Hematopoietic multipotent progenitor cell treated with erythropoietin and hydrocortisone succinate and interleukin-3 and kit ligand, for 4 days (in vitro differentiated cells): ENCODE results near the gene MRPL28.
"Not testable (repeated sequence)": the region's sequence is repeated elsewhere in the genome, so short reads cannot be mapped to it uniquely, and the experiment has no call there.

Source experiments
- DNase-seq: peaks from one replicate; pipeline ENCODE4 v3.0.0-alpha.2; 2015

The MRPL28 gene

DNA sequence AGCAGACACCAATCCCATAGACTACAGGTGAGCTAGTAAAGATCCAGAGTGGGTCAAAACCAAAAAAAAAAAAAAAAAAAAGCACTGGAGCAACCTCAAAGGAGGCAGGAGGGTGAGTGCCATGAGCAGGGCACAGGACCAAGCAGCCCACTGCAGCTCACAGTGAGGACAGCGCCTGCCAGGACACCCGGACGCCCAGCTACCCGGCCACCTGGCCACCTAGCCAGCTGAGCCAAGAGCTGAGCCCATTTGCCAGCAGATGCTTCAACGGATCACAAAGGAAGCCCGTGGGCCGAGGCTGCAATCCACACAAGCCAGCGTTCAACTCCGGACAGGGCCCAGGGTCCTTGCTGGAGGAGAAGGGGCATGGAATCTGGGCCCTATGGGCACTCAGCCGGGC lies 32.9 kb downstream of the MRPL28 start:
- no peak for DNase-seq

DNA sequence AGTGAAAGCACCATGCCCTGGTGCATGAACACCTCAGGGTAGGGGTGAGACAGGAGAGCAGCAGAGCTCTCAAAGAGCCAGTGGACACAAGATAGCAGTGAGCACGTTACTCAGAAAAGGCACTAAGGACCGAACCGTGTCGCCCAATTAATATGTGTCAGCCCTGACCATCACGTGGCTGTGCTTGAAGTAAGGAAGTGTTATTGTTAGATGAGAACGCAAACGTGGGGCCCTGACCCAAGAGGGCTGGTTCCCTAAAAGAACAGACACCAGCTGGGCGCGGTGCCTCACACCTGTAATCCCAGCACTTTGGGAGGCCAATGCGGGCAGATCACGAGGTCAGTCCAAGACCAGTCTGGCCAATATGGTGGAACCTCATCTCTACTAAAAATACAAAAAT lies 34.1 kb downstream of the MRPL28 start:
- DNase-seq = no peak

DNA sequence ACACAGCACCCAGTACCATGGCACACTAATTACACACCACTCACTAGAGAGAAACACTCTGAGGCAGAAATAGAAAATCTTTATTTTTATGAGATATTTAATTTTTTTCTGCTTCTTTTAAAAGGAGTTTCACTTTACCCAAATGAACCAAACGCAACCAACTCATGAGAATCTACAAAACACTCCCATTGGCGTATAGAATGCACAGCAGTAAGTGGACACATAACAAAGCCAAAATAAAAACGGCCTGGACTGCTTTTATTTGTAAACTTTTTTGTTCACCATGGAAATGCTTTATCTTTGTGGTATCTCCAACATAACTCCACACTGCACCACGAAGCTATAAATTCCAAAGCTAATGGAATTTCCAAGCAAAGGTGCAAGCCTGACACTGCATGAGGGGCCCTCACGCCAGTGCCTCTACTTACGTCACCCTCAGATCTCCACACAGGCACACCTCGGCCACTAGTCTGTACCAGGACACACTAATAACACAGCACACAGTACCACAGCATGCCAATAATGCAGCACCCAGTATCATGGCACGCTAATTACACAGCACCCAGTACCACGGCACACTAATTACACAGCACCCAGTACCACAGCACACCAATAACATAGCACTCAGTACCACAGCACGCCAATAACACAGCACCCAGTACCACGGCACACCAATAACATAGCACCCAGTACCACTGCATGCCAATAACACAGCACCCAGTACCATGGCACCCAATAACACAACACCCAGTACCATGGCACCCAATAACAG lies 35.3 kb downstream of the MRPL28 start:
- DNase-seq = not testable (repeated sequence)

DNA sequence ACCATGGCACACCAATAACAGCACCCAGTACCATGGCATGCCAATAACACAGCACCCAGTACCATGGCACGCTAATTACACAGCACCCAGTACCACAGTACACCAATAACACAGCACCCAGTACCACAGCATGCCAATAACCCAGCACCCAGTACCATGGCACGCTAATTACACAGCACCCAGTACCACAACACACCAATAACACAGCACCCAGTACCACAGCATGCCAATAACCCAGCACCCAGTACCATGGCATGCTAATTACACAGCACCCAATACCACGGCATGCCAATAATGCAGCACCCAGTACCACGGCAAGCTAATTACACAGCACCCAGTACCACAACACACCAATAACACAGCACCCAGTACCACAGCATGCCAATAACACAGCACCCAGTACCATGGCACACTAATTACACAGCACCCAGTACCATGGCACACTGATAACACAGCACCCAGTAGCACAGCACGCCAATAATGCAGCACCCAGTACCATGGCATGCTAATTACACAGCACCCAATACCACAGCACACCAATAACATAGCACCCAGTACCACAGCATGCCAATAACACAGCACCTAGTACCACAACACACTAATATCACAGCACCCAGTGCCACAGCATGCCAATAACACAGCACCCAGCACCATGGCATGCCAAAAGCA lies 36.0 kb downstream of the MRPL28 start:
- DNase-seq = not testable (repeated sequence)

DNA sequence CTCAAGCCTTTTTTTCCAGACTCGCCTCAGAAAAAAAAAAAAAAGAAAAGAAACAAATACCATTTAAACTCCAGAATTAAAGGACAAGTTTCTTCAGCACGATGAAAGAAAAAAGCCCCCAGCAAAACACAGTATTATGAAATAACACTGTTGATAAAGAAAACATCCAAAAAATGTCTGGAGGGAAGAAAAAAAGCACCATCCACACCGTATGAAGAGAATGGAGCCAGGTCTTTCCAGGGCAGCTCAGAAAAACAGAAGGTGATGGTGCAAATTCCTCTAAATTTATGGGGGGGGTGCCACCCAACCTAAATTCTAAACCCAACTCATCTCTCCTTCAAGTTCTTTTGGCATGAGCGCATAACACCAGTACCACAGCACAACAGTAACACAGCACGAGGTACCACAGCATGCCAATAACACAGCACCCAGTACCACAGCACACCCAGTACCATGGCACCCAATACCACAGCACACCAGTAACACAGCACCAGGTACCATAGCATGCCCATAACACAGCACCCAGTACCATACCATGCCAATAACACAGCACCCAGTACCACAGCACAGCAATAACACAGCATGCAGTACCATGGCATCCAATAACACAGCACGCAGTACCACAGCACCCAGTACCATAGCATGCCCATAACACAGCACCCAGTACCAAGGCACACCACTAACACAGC lies 36.8 kb downstream of the MRPL28 start:
- no peak for DNase-seq

DNA sequence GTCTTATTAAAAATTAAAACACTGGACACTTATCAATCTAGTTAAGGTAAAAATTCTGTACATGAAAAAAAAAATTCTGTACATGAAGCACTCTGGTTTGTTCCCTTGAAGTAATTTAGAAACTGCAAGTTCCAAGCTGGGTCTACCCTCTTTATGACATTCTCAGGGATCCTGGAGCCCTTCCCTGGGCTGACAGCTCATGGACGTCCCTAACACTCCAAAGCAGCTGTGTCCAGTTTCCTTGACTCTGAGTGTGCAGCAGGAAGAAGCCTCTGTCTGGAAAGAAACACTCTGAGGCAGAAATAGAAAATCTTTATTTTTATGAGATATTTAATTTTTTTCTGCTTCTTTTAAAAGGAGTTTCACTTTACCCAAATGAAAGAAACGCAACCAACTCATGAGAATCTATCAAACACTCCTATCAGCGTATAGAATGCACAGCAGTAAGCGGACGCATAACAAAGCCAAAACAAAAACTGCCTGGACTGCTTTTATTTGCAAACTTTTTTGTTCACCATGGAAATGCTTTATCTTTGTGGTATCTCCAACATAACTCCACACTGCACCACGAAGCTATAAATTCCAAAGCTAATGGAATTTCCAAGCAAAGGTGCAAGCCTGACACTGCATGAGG lies 39.0 kb downstream of the MRPL28 start:
- not testable (repeated sequence) for DNase-seq

DNA sequence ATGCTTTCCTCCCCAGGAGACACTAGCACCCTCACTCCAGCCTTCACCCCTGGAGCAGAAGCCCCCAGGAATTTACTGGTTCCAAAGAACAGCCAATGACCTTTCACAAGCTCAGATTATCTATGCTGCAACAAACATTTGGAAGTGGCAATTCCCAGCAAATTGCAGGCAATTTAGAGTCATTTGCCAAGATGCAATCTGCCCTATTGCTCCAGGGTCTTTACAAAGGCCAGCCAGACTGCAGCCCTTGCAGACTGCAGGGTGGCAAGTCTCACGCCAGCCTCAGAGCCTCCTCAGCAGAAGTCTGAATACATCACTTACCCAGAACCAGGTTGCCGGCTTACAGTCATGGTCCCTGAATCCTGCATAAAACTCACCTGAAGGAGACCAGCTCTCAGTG lies 39.6 kb downstream of the MRPL28 start:
- DNase-seq = no peak

DNA sequence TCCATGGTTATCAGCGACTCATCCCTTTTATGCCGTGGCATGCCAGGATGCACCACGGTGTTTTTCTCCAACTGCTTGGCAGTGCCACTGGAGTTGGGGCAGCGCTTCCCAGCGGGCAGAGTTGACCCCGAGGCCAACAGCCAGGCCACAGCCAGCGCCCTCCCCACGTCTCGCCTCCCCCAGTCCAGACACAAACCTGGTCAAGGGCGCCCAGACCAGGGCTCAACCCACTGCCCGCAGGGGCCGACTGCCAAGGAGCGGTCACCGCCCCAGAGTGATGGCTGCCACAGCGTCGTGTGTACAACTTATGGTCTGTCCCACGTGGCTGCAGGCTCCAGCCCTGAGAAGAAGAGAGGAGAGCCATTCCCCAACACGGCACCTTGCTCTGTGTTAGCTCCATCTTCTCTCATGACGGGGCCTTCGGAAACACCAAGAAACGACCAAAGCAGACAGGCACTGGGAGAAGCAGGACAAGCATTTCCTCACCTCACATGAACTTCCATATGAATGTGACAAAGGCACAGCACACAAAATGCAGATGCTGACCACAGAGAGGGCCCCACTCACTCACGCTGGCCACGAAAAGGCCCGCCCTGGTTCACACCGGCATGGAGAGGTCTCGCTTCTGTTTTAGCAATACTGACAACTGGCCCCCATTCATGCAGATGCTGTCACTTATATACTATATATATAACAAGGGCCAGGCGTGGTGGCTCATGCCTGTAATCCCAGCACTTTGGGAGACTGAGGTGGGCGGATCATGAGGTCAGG lies 44.8 kb downstream of the MRPL28 start:
- peak; percentile 31 for DNase-seq

DNA sequence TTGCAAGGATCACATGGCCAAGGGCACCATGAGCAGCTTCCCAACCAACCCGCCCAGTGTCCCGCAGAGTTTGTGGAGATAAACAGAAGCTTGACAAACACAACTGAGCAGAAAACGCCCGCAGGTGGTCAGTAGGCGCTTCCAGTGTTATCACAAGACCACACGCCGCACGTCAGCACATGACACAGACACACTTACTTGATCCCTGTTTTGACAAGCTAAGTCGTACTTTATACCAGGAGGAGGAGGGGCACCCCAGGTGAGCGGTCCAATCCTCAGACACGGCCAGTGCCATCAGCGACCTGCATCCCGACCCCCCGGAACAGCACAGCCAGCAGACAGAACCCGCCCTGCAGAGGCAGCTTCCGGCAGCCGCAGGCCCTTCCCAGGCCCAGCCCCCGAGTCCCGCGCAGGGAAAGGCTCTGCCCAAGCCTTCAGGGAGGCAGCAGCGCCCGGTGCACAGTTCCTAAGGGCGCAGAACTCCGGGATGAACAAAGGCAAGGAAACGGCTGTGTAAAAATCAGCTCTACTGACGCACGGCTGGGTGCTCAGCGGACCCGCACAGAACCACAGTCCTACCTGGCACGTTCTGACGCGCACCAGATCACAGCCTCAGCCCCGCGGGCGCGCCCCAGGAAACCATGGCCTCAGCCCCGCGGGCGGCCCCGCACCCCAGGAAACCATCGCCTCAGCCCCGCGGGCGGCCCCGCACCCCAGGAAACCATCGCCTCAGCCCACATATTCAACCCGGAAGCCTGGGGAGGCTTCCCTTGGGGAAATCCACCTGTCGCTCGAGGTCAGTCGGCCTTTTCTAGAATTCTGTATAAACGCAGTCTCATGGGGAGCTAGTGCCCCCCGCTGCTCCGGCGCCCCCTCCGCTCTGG lies 45.6 kb downstream of the MRPL28 start:
- DNase-seq = peak; percentile 94

DNA sequence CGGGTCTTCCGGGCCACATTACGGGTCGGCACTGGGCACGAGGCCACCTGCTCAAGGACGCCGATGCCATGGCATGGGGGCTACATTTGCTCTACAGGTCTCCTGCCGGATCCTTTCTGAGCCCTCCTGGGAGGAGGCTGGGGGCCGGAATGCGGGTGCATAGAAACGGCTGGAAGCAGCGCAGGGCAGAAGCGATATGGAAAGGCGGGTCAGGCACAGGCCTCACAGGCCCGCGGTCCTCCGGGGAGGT lies 46.2 kb downstream of the MRPL28 start:
- DNase-seq = no peak

DNA sequence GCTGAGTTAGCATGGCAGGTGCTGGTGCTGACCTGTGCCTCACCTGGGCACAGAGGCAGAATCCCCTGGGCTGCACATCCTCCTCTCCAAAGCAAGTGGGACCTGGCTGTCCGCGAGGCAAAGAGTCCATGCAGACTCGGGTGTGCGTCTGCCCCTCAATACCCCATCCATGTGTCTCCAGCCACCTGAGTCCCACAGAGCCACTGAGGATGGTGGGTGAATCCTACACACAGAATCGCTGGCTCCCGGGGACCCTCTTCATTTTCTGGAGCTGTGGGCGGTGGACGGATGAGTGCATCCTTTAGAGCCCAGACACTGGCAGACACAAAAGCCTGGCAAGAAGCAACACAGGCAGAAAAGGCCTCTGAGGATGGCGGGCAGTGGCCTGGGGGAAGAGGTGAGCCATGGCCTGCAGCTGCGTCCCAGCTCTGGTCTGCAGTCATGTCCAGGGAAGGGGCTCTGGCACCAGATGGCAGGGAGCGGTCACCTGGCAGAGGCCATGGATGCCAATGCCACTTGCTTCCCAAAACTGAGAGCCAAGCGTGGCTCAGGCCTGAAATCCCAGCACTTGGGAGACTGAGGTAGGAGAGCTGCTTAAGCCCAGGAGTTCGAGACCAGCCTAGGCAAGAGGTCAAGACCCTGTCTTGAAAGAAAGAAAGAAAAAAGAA lies 47.7 kb downstream of the MRPL28 start:
- no peak for DNase-seq

DNA sequence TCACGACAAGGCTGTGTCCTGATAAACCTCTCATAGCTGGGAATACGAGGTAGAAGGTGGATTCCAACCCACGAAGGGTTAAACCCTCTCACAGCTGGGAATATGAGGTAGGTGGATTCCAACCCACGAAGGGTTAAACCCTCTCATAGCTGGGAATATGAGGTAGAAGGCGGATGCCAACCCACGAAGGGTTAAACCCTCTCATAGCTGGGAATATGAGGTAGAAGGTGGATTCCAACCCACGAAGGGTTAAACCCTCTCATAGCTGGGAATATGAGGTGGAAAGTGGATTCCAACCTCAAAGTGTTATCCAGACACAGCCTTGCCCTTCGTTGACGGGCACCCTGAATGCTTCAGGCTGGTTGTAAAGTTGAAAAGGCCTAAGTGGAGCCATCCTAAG lies 48.8 kb downstream of the MRPL28 start:
- DNase-seq = no peak

DNA sequence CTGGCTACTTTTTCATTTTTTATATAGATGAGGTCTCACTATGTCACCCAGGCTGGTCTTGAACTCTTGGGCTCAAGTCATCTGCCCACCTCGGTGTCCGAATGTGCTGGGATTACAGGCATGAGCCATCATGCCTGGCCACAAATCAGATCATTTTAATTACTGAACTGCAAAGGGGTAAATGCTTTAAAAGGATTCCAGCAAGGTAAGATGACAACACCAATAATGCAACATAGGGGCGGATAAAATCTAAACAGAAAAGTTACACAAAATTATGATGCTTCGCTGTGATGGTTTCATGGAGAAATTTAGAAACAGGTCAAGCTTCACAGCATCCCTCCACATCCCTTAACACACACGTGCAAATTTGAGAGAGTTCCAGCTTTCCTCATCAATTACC lies 50.1 kb downstream of the MRPL28 start:
- no peak for DNase-seq

DNA sequence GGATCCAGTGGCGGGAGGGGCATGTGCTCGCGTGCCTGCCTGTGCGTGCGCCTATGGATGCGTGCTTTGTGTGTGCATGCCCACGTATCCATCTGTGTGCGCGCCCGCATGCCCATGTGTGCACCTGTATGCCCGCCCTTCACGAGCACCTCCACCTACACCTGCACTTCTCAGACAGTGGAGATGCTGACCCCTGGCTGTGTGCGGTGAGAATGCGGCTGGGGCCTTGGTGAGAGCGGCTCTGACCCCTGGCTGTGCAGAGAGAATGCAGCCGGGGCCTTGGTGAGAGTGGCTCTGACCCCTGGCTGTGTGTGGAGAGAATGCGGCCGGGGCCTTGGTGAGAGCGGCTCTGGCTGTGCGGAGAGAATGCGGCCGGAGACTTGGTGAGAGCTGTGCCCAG lies 51.7 kb downstream of the MRPL28 start:
- peak; percentile 42 for DNase-seq

DNA sequence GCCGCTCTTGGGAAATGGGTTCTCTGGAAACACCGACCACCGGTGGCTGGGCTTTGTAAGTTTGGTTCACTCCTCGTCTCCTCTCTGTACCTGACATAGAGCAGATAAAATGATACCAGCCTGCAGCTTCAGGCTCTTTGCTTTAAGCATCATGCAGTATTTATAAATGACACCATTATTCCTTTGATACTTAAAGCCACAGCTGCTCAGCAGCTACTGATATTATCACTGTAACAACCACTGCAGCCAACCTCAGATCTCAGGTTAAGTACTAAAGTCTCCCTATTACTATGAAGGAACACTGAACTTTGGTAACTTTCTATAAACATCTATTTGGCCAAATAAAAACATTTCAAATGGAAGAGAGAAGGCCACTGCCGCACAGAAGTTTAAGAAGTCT lies 52.8 kb downstream of the MRPL28 start:
- DNase-seq = no peak
